CD14-positive monocyte (primary cell): ENCODE results near the gene DHRS7. TPM values are rescaled to one million over a fixed set of nuclear protein-coding genes. Genes with fewer than 3 reads are reported as not detected.
A peak's percentile ranks its signal among the peaks of the same experiment; 100 is the strongest.

Experiments
- DNase-seq, 3 donors: peaks; one replicate each; pipeline ENCODE4 v3.0.0-alpha.2; 2011 to 2022
- H2AFZ ChIP-seq: 2 replicates; pipeline ENCODE4 v1.6.0; 2012; ENCODE audit warnings: mild to moderate bottlenecking, low read depth, low read length, inconsistent platforms; ENCODE audit not compliant: insufficient read depth, poor library complexity, severe bottlenecking
- H3K27ac ChIP-seq, 2 donors: 1 replicate in 1 of 2; 2 replicates in 1 of 2; pipeline ENCODE4 v1.5.1; 2012 to 2013; ENCODE audit warnings: low read length in 2 of 2, control low read depth in 1 of 2, inconsistent platforms in 1 of 2, low read depth in 1 of 2, mild to moderate bottlenecking in 1 of 2
- H3K27me3 ChIP-seq, 2 donors: one replicate each; pipeline versions ENCODE4 v1.6.0 to v1.6.1; 2011 to 2013; ENCODE audit warnings: low read length in 2 of 2; ENCODE audit not compliant: control insufficient read depth in 2 of 2, insufficient read depth in 2 of 2
- H3K36me3 ChIP-seq, 2 donors: replicated peaks in 1 of 2; 1 replicate in 1 of 2; 2 replicates in 1 of 2; pipeline versions ENCODE4 v1.5.1 to v1.6.1; 2012 to 2013; ENCODE audit warnings: low read length in 2 of 2, control low read depth in 1 of 2, inconsistent platforms in 1 of 2, mild to moderate bottlenecking in 1 of 2; ENCODE audit not compliant: insufficient read depth in 2 of 2, control insufficient read depth in 1 of 2
- H3K4me1 ChIP-seq, 2 donors: 1 replicate in 1 of 2; 2 replicates in 1 of 2; pipeline versions ENCODE4 v1.5.1 to v1.6.1; 2012 to 2013; ENCODE audit warnings: low read length in 2 of 2, control low read depth in 1 of 2, inconsistent platforms in 1 of 2, mild to moderate bottlenecking in 1 of 2, moderate library complexity in 1 of 2; ENCODE audit not compliant: insufficient read depth in 2 of 2, control insufficient read depth in 1 of 2
- H3K4me2 ChIP-seq: replicated peaks from 2 replicates; pipeline ENCODE3; 2012; ENCODE audit warnings: low read length, moderate library complexity, mild to moderate bottlenecking; ENCODE audit not compliant: poor library complexity, severe bottlenecking; ENCODE audit errors: extremely low read depth
- H3K4me3 ChIP-seq, 3 experiments: fragments of 200-600 bp in 1 of 3; sonication (generic) in 1 of 3; replicated peaks in 1 of 3; 1 replicate in 2 of 3; 2 replicates in 1 of 3; pipeline ENCODE4 v1.5.1; 2011 to 2013; ENCODE audit warnings: low read length in 3 of 3, mild to moderate bottlenecking in 3 of 3, control low read depth in 2 of 3, low read depth in 2 of 3, inconsistent platforms in 1 of 3, moderate library complexity in 1 of 3
- H3K79me2 ChIP-seq: 2 replicates; pipeline ENCODE4 v1.6.0; 2012; ENCODE audit warnings: mild to moderate bottlenecking, control low read depth, inconsistent platforms, low read length, moderate library complexity; ENCODE audit not compliant: insufficient read depth
- H3K9ac ChIP-seq: 2 replicates; pipeline ENCODE4 v1.6.0; 2017; ENCODE audit warnings: low read length, mild to moderate bottlenecking; ENCODE audit not compliant: insufficient read depth, poor library complexity, severe bottlenecking
- H3K9me3 ChIP-seq, 2 donors: replicated peaks in 1 of 2; 1 replicate in 1 of 2; 2 replicates in 1 of 2; pipeline versions ENCODE4 v1.5.1 to v1.6.1; 2012 to 2013; ENCODE audit warnings: low read length in 2 of 2, control low read depth in 1 of 2; ENCODE audit not compliant: control insufficient read depth in 1 of 2, insufficient read depth in 1 of 2
- H4K20me1 ChIP-seq: 2 replicates; pipeline ENCODE4 v1.6.0; 2012; ENCODE audit warnings: mild to moderate bottlenecking, low read length, control low read depth, moderate library complexity; ENCODE audit not compliant: insufficient read depth
- H3K27ac Mint-ChIP-seq, 7 donors: one replicate each; pipeline ENCODE4 v1.8.0; 2020; ENCODE audit warnings: mild to moderate bottlenecking in 7 of 7, mixed read lengths in 7 of 7, moderate library complexity in 6 of 7, inconsistent platforms in 2 of 7
- H3K27me3 Mint-ChIP-seq, 3 donors: one replicate each; pipeline ENCODE4 v1.8.0; 2021 to 2022; ENCODE audit warnings: low read depth in 3 of 3, mild to moderate bottlenecking in 3 of 3, mixed read lengths in 3 of 3, moderate library complexity in 3 of 3, inconsistent platforms in 1 of 3
- H3K36me3 Mint-ChIP-seq, 2 donors: one replicate each; pipeline ENCODE4 v1.8.0; 2020; ENCODE audit warnings: mixed read lengths in 2 of 2, inconsistent platforms in 1 of 2, mild to moderate bottlenecking in 1 of 2
- H3K4me1 Mint-ChIP-seq: one replicate; pipeline ENCODE4 v1.8.0; 2020; ENCODE audit warnings: mild to moderate bottlenecking, mixed read lengths
- H3K4me3 Mint-ChIP-seq, 2 donors: one replicate each; pipeline ENCODE4 v1.8.0; 2020; ENCODE audit warnings: mild to moderate bottlenecking in 2 of 2, mixed read lengths in 2 of 2, moderate library complexity in 1 of 2
- H3K9me3 Mint-ChIP-seq, 7 donors: one replicate each; pipeline ENCODE4 v1.8.0; 2020 to 2022; ENCODE audit warnings: mixed read lengths in 7 of 7, mild to moderate bottlenecking in 6 of 7, moderate library complexity in 6 of 7, inconsistent platforms in 2 of 7
- CTCF ChIP-seq: fragments of 200-600 bp; IDR thresholded peaks from one replicate; pipeline ENCODE4 v1.8.0; 2022; ENCODE audit warnings: antibody characterized with exemption, mild to moderate bottlenecking
- WGBS: methylation state at CpG from one replicate; pipeline ENCODE4 v1.1.5; 2013; ENCODE audit warnings: missing lambda C conversion rate; ENCODE audit not compliant: insufficient coverage; 5-methylcytosine and 5-hydroxymethylcytosine counted together
- intact Hi-C, 2 donors: fragments of 100-400 bp; cut with micrococcal nuclease; formaldehyde crosslinking; loops; one replicate each; pipeline versions ENCODE4 v1.15.0 to v1.15.1; 2023
- polyA plus RNA-seq, 3 donors: library from polyadenylated mRNA; depleted of rRNA in 1 of 3; unstranded in 2 of 3; stranded (reverse) in 1 of 3; fragments of 300-500 nt in 2 of 3; fragments of >200 nt in 1 of 3; fragmentation: Illumina TruSeq in 2 of 3; gene quantifications; 1 replicate in 2 of 3; 2 replicates in 1 of 3; pipeline ENCODE4 v1.2.3, GENCODE V29; 2012 to 2021

The DHRS7 gene
- polyA plus RNA-seq, 3 donors = 55.4 to 223 (median 218) TPM

- peaks cover 98% of the 10 kb centered on the region for H3K79me2 ChIP-seq
- H3K9ac ChIP-seq = no peak overlapping the region
- no peaks in the 10 kb centered on the region for H3K9me3 ChIP-seq
- no peaks in the 10 kb centered on the region for H3K27me3 ChIP-seq
- no peak for DNase-seq
- no peak overlapping the region for H3K27ac ChIP-seq
- intact Hi-C loops = loop anchor here (10.0 kb wide), 1 partner anchor 147 kb away; the partner anchor contains the start of gene PPM1A (in 2 of the 2)
- Mint-ChIP-seq H3K9me3 (peaks cover 0 to 3% (median 0%) of the 10 kb centered on the region in 7 donors), H3K27me3 (no peaks in the 10 kb centered on the region), H3K4me3 (no peak overlapping the region), H3K4me1 (peaks cover 41% of the 10 kb centered on the region), H3K27ac (peak overlapping the region in 5 of 7 donors; percentile 3 to 72 (median 33)), H3K36me3 (peaks cover 24 to 27% of the 10 kb centered on the region in 2 donors)
- H3K4me2 ChIP-seq = no peak overlapping the region
- no peaks in the 10 kb centered on the region for H4K20me1 ChIP-seq
- no peak overlapping the region for H2AFZ ChIP-seq
- H3K4me1 ChIP-seq = peaks cover 13 to 27% of the 10 kb centered on the region in 2 donors
- TF ChIP-seq CTCF = no peak
- H3K4me3 ChIP-seq = no peak overlapping the region
- 100% methylated on average over 5 of the region's 6 CpGs for WGBS
- peaks cover 7 to 15% of the 10 kb centered on the region in 2 donors for H3K36me3 ChIP-seq
Observed at GRCh38 chr14:60097974-60098373, 67.2 kb downstream of the DHRS7 start.

- H3K4me1 Mint-ChIP-seq = peaks cover 34% of the 10 kb centered on the region
Observed at GRCh38 chr14:60095781-60096450, 69.3 kb downstream of the DHRS7 start.

More at GRCh38 chr14:60095781-60096450, 69.3 kb downstream of the DHRS7 start:
- Histone ChIP-seq H3K27ac (no peak overlapping the region), H2AFZ (no peak overlapping the region), H3K4me2 (no peak overlapping the region), H3K9ac (no peak overlapping the region), H3K4me3 (no peak overlapping the region), H3K79me2 (peaks cover 84% of the 10 kb centered on the region), H3K36me3 (peaks cover 7 to 15% of the 10 kb centered on the region in 2 donors), H3K9me3 (no peaks in the 10 kb centered on the region), H3K27me3 (no peaks in the 10 kb centered on the region), H4K20me1 (no peaks in the 10 kb centered on the region), H3K4me1 (peaks cover 18 to 32% of the 10 kb centered on the region in 2 donors)
- no peak for TF ChIP-seq CTCF
- Mint-ChIP-seq H3K27ac (peak overlapping the region in 1 of 7 donors; percentile 15), H3K36me3 (peaks cover 24 to 25% of the 10 kb centered on the region in 2 donors), H3K9me3 (peaks cover 0 to 3% (median 0%) of the 10 kb centered on the region in 7 donors), H3K27me3 (no peaks in the 10 kb centered on the region), H3K4me3 (no peak overlapping the region)
- WGBS = 30% methylated on average over 2 of the region's 3 CpGs
- no peak for DNase-seq
- intact Hi-C loops = loop anchor here (10.0 kb wide), 1 partner anchor 149 kb away; the partner anchor contains the start of gene PPM1A (in 2 of the 2)
